ENCODE data around the gene CYB561.

DNA sequence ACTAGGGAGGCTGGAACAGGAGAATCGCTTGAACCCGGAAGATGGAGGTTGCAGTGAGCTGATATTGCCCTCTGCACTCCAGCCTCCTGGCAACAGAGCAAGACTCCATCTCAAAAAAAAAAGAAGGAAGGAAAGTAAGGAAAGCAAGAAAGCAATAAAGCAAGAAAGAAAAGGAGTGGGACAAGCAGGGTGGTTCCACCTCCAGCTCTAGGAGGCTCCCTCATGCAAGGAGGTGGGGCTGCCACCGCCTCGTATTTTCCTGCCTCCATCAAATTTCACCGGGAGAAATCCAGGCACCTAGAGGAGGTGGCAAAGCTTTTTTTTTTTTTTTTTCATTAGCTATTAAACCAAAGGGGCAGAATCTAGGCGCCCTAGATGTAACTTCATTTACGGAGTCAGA lies 1.0 kb downstream of the CYB561 start:
- TF ChIP-seq SIN3A (IDR thresholded peaks at IDR 0.05; ENCODE audit: borderline replicate concordance, insufficient read depth, low read length): no peak
- TF ChIP-seq POLR2AphosphoS5 (IDR thresholded peaks at IDR 0.05; ENCODE audit: low read depth, low read length): no peak
